Fibroblast of pulmonary artery (primary cell): ENCODE data around the gene SMIM1.

ENCODE experiments used
- DNase-seq: peaks from one replicate; pipeline ENCODE4 v3.0.0-alpha.2; 2010; ENCODE audit warnings: low read depth
- H3K4me3 ChIP-seq: replicated peaks from 2 replicates; pipeline ENCODE4 v1.5.1; 2011; ENCODE audit warnings: low read depth, mild to moderate bottlenecking, control low read depth, low read length, moderate library complexity
- TF ChIP-seq, protein P1 (sequence below): IDR thresholded peaks from 2 replicates; pipeline ENCODE4 v1.5.1; 2011; ENCODE audit warnings: mild to moderate bottlenecking, control low read depth, low read length, inconsistent platforms; ENCODE audit errors: missing control alignments

SMIM1 gene

DNA sequence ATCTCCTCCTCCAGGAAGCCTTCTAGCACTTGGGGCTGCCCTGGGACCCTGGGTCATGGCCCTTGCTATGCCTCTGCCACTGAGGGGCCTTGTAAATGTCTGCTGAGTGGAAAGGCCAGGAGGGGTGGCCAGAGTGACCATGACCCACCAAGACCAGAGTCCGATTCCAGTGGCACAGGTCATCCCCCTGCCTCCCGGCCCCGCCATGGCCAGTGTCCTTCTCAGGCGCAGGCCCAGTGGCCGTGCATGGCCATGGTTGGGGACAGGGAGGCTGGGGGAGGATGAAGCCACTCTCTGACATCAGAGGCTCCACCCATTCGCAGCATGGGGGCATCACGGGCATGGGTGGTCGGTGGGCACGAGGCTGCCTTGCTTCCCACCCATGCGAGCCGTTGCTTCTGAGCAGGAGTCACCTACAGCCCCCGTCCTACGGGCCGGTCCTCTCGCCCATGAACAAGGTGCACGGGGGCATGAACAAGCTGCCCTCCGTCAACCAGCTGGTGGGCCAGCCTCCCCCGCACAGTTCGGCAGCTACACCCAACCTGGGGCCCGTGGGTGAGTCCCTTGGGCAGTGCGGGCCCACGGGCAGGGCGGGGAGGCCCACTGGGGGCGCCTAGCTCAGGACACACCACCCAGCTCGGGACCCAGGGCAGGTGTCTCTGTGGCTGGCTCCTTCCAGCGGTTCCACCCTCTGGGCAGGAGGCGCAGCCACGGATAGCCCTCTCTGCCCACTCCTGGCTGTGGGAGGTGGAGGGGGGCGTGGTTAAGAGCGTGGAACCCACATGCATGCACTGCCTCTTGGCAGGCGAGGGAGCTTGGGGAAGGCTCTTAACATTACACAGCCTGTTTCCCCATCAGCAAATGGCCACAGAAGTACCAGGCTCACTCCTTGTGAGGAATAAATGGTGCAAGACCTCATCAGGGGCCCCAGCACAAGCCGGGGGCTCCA is 42.7 kb upstream of the SMIM1 start:
- H3K4me3 ChIP-seq, result no peak overlapping the region
- TF ChIP-seq, protein P1, sequence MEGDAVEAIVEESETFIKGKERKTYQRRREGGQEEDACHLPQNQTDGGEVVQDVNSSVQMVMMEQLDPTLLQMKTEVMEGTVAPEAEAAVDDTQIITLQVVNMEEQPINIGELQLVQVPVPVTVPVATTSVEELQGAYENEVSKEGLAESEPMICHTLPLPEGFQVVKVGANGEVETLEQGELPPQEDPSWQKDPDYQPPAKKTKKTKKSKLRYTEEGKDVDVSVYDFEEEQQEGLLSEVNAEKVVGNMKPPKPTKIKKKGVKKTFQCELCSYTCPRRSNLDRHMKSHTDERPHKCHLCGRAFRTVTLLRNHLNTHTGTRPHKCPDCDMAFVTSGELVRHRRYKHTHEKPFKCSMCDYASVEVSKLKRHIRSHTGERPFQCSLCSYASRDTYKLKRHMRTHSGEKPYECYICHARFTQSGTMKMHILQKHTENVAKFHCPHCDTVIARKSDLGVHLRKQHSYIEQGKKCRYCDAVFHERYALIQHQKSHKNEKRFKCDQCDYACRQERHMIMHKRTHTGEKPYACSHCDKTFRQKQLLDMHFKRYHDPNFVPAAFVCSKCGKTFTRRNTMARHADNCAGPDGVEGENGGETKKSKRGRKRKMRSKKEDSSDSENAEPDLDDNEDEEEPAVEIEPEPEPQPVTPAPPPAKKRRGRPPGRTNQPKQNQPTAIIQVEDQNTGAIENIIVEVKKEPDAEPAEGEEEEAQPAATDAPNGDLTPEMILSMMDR, result no peak
- no peak for DNase-seq

DNA sequence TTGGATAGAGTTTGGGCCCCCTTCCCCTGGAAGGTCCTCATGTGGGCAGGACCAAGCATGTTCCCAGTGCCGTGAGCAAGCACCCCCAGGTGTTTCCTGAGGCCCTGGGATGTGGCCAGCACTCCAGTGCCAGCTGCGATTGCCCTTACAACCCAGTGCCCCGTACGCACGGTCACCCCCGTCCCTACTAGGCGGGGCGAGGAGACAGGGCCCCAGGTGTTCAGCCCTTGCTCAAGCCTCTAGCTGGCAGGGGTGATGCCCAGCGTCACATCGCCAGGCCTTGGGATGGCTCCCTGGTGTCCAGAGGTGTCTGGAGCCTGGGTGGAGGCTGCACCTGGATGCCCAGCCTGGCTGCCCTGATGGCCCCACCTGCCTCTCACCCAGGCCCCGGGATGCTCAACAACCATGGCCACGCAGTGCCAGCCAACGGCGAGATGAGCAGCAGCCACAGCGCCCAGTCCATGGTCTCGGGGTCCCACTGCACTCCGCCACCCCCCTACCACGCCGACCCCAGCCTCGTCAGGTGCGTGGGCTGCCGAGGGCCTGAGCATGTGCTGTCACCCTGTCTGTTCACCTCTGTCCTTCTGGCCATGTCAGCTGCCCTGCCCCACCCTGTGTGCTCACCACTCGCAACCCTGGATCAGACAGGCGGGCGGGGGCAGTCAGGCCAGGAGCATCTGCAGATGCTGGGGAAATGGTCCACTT is 41.9 kb upstream of the SMIM1 start:
- H3K4me3 ChIP-seq, result no peak overlapping the region
- no peak for DNase-seq
- TF ChIP-seq, protein P1, result no peak

DNA sequence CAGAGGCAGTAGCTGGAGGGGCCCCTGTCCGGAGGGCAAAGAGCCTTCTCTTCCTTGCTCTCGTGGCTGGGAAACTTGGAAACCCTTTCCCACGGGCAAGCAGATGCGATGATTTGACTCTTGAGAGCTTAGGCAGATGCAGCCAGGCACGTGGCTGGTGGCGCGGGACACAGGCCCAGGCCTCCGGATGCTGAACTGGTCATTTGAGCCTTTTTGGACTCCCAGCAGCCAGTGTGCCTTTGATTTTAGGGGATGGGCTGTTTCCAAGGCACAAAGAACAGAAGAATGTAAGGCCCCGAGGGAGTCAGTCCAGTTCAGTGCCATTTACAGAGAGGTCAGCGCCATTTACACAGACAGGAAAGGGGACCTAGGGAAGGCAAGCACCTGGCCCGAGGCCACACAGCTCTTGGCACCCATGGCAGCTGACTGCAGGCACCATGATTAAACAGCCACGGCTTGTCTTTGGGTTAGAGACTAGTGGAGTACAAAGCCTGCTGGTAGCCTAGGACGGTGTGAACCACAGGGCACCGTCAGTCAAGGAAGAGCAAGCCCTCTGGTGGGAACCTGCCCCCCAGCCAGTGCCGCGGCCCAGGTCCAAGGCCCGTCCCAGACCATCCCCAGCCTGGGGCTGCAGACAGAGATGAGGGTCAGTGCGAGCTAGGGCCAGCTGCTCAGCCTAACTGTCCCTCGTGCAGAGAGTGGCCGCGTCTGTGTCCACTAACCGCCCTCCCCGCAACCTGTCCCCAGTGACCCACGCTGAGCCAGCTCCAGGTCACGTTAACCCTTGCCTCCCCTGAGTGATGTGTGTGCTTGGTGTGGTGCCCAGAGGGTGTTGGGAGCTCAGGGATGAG is 40.7 kb upstream of the SMIM1 start:
- DNase-seq, result no peak
- H3K4me3 ChIP-seq, result no peak overlapping the region
- TF ChIP-seq, protein P1, result no peak

DNA sequence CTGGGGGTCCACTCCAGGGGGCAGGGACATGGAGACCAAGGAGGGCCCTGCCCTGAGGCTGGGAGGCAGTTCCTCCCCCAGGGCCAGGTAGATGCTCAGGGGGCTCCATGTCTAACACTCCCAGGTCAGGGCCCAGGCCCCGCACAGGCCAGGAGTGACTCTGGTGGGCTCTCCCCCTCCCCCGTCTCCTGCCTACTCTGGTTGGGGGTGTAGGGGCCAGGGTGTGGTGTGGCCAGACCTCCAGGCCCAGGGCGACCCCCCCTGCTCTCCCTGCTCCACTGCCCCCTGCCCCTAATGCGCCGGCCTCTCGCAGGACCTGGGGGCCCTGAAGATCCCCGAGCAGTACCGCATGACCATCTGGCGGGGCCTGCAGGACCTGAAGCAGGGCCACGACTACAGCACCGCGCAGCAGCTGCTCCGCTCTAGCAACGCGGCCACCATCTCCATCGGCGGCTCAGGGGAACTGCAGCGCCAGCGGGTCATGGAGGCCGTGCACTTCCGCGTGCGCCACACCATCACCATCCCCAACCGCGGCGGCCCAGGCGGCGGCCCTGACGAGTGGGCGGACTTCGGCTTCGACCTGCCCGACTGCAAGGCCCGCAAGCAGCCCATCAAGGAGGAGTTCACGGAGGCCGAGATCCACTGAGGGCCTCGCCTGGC is 40.0 kb upstream of the SMIM1 start:
- H3K4me3 ChIP-seq, result no peak overlapping the region
- TF ChIP-seq, protein P1, result no peak
- no peak for DNase-seq

DNA sequence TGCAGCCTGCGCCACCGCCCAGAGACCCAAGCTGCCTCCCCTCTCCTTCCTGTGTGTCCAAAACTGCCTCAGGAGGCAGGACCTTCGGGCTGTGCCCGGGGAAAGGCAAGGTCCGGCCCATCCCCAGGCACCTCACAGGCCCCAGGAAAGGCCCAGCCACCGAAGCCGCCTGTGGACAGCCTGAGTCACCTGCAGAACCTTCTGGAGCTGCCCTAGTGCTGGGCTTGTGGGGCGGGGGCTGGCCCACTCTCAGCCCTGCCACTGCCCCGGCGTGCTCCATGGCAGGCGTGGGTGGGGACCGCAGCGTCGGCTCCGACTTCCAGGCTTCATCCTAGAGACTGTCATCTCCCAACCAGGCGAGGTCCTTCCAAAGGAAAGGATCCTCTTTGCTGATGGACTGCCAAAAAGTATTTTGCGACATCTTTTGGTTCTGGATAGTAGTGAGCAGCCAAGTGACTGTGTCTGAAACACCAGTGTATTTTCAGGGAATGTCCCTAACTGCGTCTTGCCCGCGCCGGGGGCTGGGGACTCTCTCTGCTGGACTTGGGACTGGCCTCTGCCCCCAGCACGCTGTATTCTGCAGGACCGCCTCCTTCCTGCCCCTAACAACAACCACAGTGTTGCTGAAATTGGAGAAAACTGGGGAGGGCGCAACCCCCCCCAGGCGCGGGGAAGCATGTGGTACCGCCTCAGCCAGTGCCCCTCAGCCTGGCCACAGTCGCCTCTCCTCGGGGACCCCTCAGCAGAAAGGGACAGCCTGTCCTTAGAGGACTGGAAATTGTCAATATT is 39.3 kb upstream of the SMIM1 start:
- H3K4me3 ChIP-seq, result no peak overlapping the region
- TF ChIP-seq, protein P1, result no peak
- no peak for DNase-seq
